Measurements from ENCODE around the gene ZNF536.
"Not testable (repeated sequence)": the region's sequence is repeated elsewhere in the genome, so short reads cannot be mapped to it uniquely, and the experiment has no call there.

Gene ZNF536

GRCh38 chr19:30420881-30421280 is 48.7 kb downstream of the ZNF536 start:
- DNase-seq, result no peak

GRCh38 chr19:30421571-30421970 is 49.4 kb downstream of the ZNF536 start:
- DNase-seq, result no peak

- no peak for DNase-seq
These were observed 51.3 kb downstream of the ZNF536 start for GRCh38 chr19:30423481-30423880.

GRCh38 chr19:30425885-30426838 is 54.0 kb downstream of the ZNF536 start:
- no peak for DNase-seq

- DNase-seq, result no peak
These were observed 54.7 kb downstream of the ZNF536 start for GRCh38 chr19:30426864-30427263.

GRCh38 chr19:30428092-30428680 is 56.0 kb downstream of the ZNF536 start:
- DNase-seq, result no peak

GRCh38 chr19:30428844-30429243 is 56.7 kb downstream of the ZNF536 start:
- DNase-seq, result no peak

- no peak for DNase-seq
These were observed 58.1 kb downstream of the ZNF536 start for GRCh38 chr19:30430206-30430734.

- DNase-seq, result no peak
These were observed 59.4 kb downstream of the ZNF536 start for GRCh38 chr19:30431591-30431990.

GRCh38 chr19:30434797-30435594 is 62.8 kb downstream of the ZNF536 start:
- DNase-seq, result no peak

GRCh38 chr19:30437869-30438268 is 65.7 kb downstream of the ZNF536 start:
- no peak for DNase-seq

- DNase-seq, result no peak
These were observed 67.1 kb downstream of the ZNF536 start for GRCh38 chr19:30439310-30439709.

GRCh38 chr19:30441011-30441410 is 68.8 kb downstream of the ZNF536 start:
- DNase-seq, result no peak

- DNase-seq, result no peak
These were observed 70.5 kb downstream of the ZNF536 start for GRCh38 chr19:30442674-30443073.

GRCh38 chr19:30443531-30444252 is 71.5 kb downstream of the ZNF536 start:
- no peak for DNase-seq

GRCh38 chr19:30444253-30444671 is 72.1 kb downstream of the ZNF536 start:
- DNase-seq, result no peak

GRCh38 chr19:30444686-30445232 is 72.6 kb downstream of the ZNF536 start:
- no peak for DNase-seq

- no peak for DNase-seq
These were observed 73.2 kb downstream of the ZNF536 start for GRCh38 chr19:30445385-30445784.

- DNase-seq, result not testable (repeated sequence)
These were observed 73.9 kb downstream of the ZNF536 start for GRCh38 chr19:30446120-30446519.

GRCh38 chr19:30446850-30447552 is 74.8 kb downstream of the ZNF536 start:
- no peak for DNase-seq

GRCh38 chr19:30447553-30447870 is 75.3 kb downstream of the ZNF536 start:
- no peak for DNase-seq

Data from stimulated activated CD4-positive, alpha-beta T cell treated with anti-CD3 and anti-CD28 coated beads, Interleukin-2, amount 100 ng/mL, for 24 hours (primary cell).